ENCODE measurements around the gene MAP3K20.

MAP3K20 gene

GRCh38 chr2:173184031-173185004 is 108.7 kb downstream of the MAP3K20 start:
- no peak overlapping the region for H3K4me3 ChIP-seq (replicated peaks in 1 of 2; ENCODE audit: low read depth in 2 of 2, low read length in 2 of 2)
- TF ChIP-seq, protein P1, sequence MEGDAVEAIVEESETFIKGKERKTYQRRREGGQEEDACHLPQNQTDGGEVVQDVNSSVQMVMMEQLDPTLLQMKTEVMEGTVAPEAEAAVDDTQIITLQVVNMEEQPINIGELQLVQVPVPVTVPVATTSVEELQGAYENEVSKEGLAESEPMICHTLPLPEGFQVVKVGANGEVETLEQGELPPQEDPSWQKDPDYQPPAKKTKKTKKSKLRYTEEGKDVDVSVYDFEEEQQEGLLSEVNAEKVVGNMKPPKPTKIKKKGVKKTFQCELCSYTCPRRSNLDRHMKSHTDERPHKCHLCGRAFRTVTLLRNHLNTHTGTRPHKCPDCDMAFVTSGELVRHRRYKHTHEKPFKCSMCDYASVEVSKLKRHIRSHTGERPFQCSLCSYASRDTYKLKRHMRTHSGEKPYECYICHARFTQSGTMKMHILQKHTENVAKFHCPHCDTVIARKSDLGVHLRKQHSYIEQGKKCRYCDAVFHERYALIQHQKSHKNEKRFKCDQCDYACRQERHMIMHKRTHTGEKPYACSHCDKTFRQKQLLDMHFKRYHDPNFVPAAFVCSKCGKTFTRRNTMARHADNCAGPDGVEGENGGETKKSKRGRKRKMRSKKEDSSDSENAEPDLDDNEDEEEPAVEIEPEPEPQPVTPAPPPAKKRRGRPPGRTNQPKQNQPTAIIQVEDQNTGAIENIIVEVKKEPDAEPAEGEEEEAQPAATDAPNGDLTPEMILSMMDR (IDR thresholded peaks at IDR 0.05; ENCODE audit: low read depth, low read length): no peak
- DNase-seq (ENCODE audit: low read depth in 2 of 2): peak; percentile 96 to 99

- TF ChIP-seq, protein P1 (IDR thresholded peaks at IDR 0.05; ENCODE audit: low read depth, low read length): no peak
These were observed 109.8 kb downstream of the MAP3K20 start for GRCh38 chr2:173185437-173185836.

DNA sequence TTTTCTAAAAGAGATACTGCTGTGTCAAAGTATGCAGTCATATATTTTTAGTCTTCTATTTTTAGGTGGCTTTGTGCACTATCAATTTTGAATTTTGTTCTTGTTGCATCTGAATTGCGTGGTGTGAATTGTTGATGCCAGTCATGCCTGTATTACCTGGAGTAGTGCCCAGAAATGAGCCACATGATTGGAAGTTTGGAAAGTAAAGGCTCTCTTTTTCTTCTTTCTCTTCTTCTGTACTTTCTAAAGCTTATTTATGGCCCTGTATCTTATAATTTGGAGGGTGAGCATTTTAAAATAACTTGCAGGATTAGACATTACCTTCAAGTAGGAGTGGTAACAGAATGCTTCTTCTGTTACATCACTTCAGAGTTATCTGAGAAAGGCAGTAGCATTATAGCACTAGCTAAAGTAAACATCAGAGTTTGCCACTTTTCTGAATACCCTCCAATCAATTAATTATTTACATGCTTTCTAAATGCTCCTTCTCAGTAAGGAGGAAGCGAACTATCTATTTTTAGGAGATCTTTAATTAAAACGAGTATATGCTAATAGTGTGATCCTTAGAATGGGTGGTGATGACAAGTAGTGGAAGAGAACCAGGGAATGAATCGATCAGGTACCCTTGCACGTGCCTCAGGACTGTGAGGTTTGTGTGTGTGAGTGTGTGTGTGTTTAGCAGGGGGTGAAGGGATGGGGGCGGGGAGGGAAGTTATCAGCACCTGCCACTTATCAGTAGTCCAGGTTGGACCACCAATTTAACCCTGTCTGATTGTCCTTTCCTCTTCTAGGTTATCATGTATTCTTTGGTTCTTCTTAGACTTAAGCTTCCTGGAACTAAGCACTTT is 112.5 kb downstream of the MAP3K20 start:
- DNase-seq (ENCODE audit: low read depth in 2 of 2): peak; percentile 67 to 79
- TF ChIP-seq, protein P1 (IDR thresholded peaks at IDR 0.05; ENCODE audit: low read depth, low read length): no peak
- no peak overlapping the region for H3K4me3 ChIP-seq (replicated peaks in 1 of 2; ENCODE audit: low read depth in 2 of 2, low read length in 2 of 2)

More at GRCh38 chr2:173185437-173185836, 109.8 kb downstream of the MAP3K20 start:
- DNase-seq (ENCODE audit: low read depth in 2 of 2): peak in 1 of 2 donors; percentile 31
- no peak overlapping the region for H3K4me3 ChIP-seq (replicated peaks in 1 of 2; ENCODE audit: low read depth in 2 of 2, low read length in 2 of 2)

DNA sequence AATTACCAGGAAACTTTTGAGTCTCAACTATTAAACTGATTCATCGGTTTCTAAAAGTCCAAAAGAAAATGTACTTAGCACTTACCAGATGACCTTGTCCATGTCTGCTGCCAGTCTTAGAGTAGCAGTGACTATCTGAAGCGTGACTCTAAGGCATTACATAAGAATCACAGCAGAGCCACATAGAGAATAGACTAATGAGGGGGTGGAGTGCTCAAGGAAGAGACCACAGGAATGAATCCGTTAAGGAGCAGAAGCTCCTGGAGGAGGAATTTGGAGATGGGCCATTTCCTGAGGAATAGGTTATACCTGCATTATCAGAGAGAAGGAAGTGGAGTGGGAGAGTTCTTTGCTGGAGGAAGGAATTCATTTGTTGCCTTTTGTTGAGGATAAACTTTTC is 116.0 kb downstream of the MAP3K20 start:
- TF ChIP-seq, protein P1 (IDR thresholded peaks at IDR 0.05; ENCODE audit: low read depth, low read length): no peak
- DNase-seq (ENCODE audit: low read depth in 2 of 2): no peak
- H3K4me3 ChIP-seq (replicated peaks in 1 of 2; ENCODE audit: low read depth in 2 of 2, low read length in 2 of 2): no peak overlapping the region

GRCh38 chr2:173192071-173192470 is 116.4 kb downstream of the MAP3K20 start:
- TF ChIP-seq, protein P1 (IDR thresholded peaks at IDR 0.05; ENCODE audit: low read depth, low read length): no peak
- no peak for DNase-seq (ENCODE audit: low read depth in 2 of 2)

DNA sequence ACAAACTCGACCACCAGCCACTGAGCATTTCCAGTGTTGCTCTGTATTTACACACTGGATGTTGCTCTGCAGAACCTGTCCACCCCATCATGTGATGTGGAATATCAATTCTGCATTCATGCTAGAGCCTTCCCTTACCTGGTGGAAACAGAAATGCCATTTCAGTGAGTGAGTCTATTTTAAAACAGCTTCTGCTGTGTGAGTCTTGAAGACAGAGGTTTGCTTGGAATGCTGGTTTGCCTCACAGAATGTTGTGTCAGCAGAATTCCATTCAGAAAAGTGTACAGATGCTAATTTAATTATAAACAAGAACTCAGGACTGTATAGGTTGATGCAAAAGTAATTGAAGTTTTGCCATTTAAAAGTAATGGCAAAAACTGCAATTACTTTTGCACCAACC is 118.3 kb downstream of the MAP3K20 start:
- peak; percentile 30 to 36 for DNase-seq (ENCODE audit: low read depth in 2 of 2)
- H3K4me3 ChIP-seq (replicated peaks in 1 of 2; ENCODE audit: low read depth in 2 of 2, low read length in 2 of 2): no peak overlapping the region
- TF ChIP-seq, protein P1 (IDR thresholded peaks at IDR 0.05; ENCODE audit: low read depth, low read length): no peak

More at GRCh38 chr2:173192071-173192470, 116.4 kb downstream of the MAP3K20 start:
- H3K4me3 ChIP-seq (replicated peaks in 1 of 2; ENCODE audit: low read depth in 2 of 2, low read length in 2 of 2): no peak overlapping the region

Data from cardiac fibroblast (primary cell).